GM12878 (cell line): ENCODE results near the gene IGF2BP2. TPM values are rescaled to one million over a fixed set of nuclear protein-coding genes. Genes with fewer than 3 reads are reported as not detected.
"Not testable (repeated sequence)": the region's sequence is repeated elsewhere in the genome, so short reads cannot be mapped to it uniquely, and the experiment has no call there.

Experiments used
- ATAC-seq: fragments of 200-7000 bp; cut with Tn5 transposase; 3 replicates; pipeline ENCODE4 v1.9.1; 2020; ENCODE audit warnings: mild to moderate bottlenecking, moderate library complexity
- BruUV-seq: library from RNA; stranded (reverse); fragments of 400-500 nt; replicated peaks from 2 replicates; lab custom pipeline; 2021; lab: Mats Ljungman, UMichigan
- CTCF ChIA-PET: fragments of 300-600 bp; sonication (Branson Sonifier 250); formaldehyde crosslinking; extraction: SDS; loops from one replicate; lab custom pipeline; 2021; ENCODE audit warnings: inconsistent platforms; lab: Yijun Ruan, JAX
- POLR2A ChIA-PET: fragments of 350-600 bp; formaldehyde crosslinking; extraction: SDS; loops from one replicate; lab custom pipeline; 2021; ENCODE audit warnings: inconsistent platforms; lab: Charles Lee
- RAD21 ChIA-PET: fragments of 300-600 bp; sonication (Branson Sonifier 250); formaldehyde crosslinking; loops from one replicate; lab custom pipeline; 2023; ENCODE audit warnings: antibody characterized with exemption; ENCODE audit not compliant: unreplicated experiment; lab: Charles Lee
- SMC1A ChIA-PET: fragments of 300-600 bp; sonication (Branson Sonifier 250); formaldehyde crosslinking; loops from one replicate; lab custom pipeline; 2023; ENCODE audit not compliant: unreplicated experiment, uncharacterized antibody; lab: Charles Lee
- DNase-seq: peaks from one replicate; pipeline ENCODE4 v3.0.0-alpha.2; 2011; ENCODE audit warnings: low read depth, low spot score
- FAIRE-seq: peaks from 3 replicates; lab custom pipeline; 2011; peaks lifted over from hg19 to GRCh38; lab: Jason Lieb, UNC
- H2AFZ ChIP-seq: 2 replicates; pipeline ENCODE4 v1.6.0; 2011; ENCODE audit warnings: low read depth, low read length, control low read depth; ENCODE audit not compliant: control insufficient read depth
- H3K27ac ChIP-seq: 2 replicates; pipeline ENCODE4 v1.5.1; 2011; ENCODE audit warnings: control low read depth; ENCODE audit not compliant: control insufficient read depth, insufficient read depth
- H3K27me3 ChIP-seq, 2 experiments: replicated peaks in 1 of 2; 2 replicates each; pipeline versions ENCODE4 v1.6.0 to v1.6.1; 2011; ENCODE audit warnings: low read length in 1 of 2; ENCODE audit not compliant: control insufficient read depth in 2 of 2, insufficient read depth in 2 of 2
- H3K36me3 ChIP-seq, 2 experiments: 2 replicates each; pipeline ENCODE4 v1.5.1; 2011; ENCODE audit warnings: low read length in 1 of 2; ENCODE audit not compliant: control insufficient read depth in 2 of 2, insufficient read depth in 2 of 2
- H3K4me1 ChIP-seq: 2 replicates; pipeline ENCODE4 v1.6.1; 2011; ENCODE audit warnings: mild to moderate bottlenecking, low read length, moderate library complexity, mixed read lengths; ENCODE audit not compliant: control insufficient read depth, insufficient read depth
- H3K4me2 ChIP-seq: 2 replicates; pipeline ENCODE4 v1.6.0; 2011; ENCODE audit warnings: control low read depth; ENCODE audit not compliant: control insufficient read depth, insufficient read depth
- H3K4me3 ChIP-seq: fragments of 200-600 bp; sonication (generic); 2 replicates; pipeline ENCODE4 v1.5.1; 2016
- H3K79me2 ChIP-seq: 2 replicates; pipeline ENCODE4 v1.6.0; 2011; ENCODE audit warnings: low read length; ENCODE audit not compliant: control insufficient read depth, insufficient read depth
- H3K9ac ChIP-seq: 2 replicates; pipeline ENCODE4 v1.8.0; 2011; ENCODE audit warnings: low read length, control low read depth, mixed read lengths; ENCODE audit not compliant: control insufficient read depth, insufficient read depth
- H3K9me3 ChIP-seq: replicated peaks from 3 replicates; pipeline ENCODE4 v1.5.1; 2011; ENCODE audit warnings: mild to moderate bottlenecking, low read length; ENCODE audit not compliant: control insufficient read depth, insufficient read depth
- H4K20me1 ChIP-seq: 2 replicates; pipeline ENCODE4 v1.6.0; 2011; ENCODE audit not compliant: control insufficient read depth, insufficient read depth
- CHD4 ChIP-seq: fragments of 200-600 bp; sonication (generic); IDR thresholded peaks from 2 replicates; pipeline ENCODE4 v1.6.1; 2016; ENCODE audit warnings: mild to moderate bottlenecking
- KLF5 ChIP-seq: fragments of 450-650 bp; IDR thresholded peaks from 2 replicates; pipeline ENCODE4 v1.6.1; 2014; ENCODE audit warnings: mild to moderate bottlenecking; ENCODE audit not compliant: partially characterized antibody
- NRF1 ChIP-seq: conservative IDR thresholded peaks from 2 replicates; pipeline ENCODE4 v1.6.1; 2011; ENCODE audit warnings: mild to moderate bottlenecking, low read depth, low read length, improper control_type of control experiment
- ZBTB4 ChIP-seq: fragments of 450-650 bp; formaldehyde crosslinking; IDR thresholded peaks from 2 replicates; pipeline ENCODE4 v1.4.0; 2022; ENCODE audit warnings: mild to moderate bottlenecking, moderate library complexity
- ZNF274 ChIP-seq: IDR thresholded peaks from one replicate; pipeline ENCODE4 v1.8.0; 2011; ENCODE audit not compliant: insufficient read length, insufficient read depth
- WGBS: methylation state at CpG from one replicate; pipeline ENCODE4 v1.1.6; 2016; ENCODE audit warnings: low lambda C conversion rate; ENCODE audit not compliant: insufficient replicate concordance, insufficient coverage; ENCODE audit errors: missing lambda C conversion rate; 5-methylcytosine and 5-hydroxymethylcytosine counted together
- in situ Hi-C: fragments of 300-500 bp; cut with MboI; formaldehyde crosslinking; loops from 9 replicates; pipeline ENCODE4 v1.14.3; 2018; ENCODE audit warnings: mixed read lengths
- intact Hi-C: fragments of 100-400 bp; cut with micrococcal nuclease; formaldehyde crosslinking; loops from one replicate; pipeline ENCODE4 v1.14.2; 2022; ENCODE audit not compliant: unreplicated experiment
- polyA plus RNA-seq, 11 experiments: library from polyadenylated mRNA; depleted of rRNA in 4 of 11; unstranded in 6 of 11; stranded (reverse) in 5 of 11; fragments of >200 nt; fragmentation: Nextera tagmentation in 4 of 11; fragmentation: Illumina TruSeq in 1 of 11; extraction: Ambion mirVana in 4 of 11; extraction: Trizol in 1 of 11; gene quantifications; 1 replicate in 1 of 11; 2 replicates in 10 of 11; pipeline versions ENCODE4 v1.2.1 to v1.2.3, GENCODE V29; 2011 to 2016; ENCODE audit warnings: inconsistent platforms in 2 of 11, missing spikeins in 2 of 11, low read depth in 1 of 11
- total RNA-seq, 4 experiments: library from RNA; depleted of rRNA in 3 of 4; stranded (reverse); fragments of >200 nt in 3 of 4; fragmentation: Illumina TruSeq in 1 of 4; extraction: Trizol in 1 of 4; gene quantifications; 2 replicates each; pipeline versions ENCODE4 v1.2.1 to v1.2.3, GENCODE V29; 2013 to 2021

IGF2BP2 gene
- total and polyA plus RNA-seq, 10 of the 15 experiments (the other 5 are each of a cell fraction or from before 2014, with no cell fraction given): 0.25 to 0.72 TPM; not detected in 8

GRCh38 chr3:185640308-185640707 is 184.5 kb downstream of the IGF2BP2 start:
- H3K4me2 ChIP-seq: no peak overlapping the region
- no peak overlapping the region for H3K27ac ChIP-seq
- no peaks in the 10 kb centered on the region for H3K79me2 ChIP-seq
- H2AFZ ChIP-seq: no peak overlapping the region
- 76% methylated on average over 2 of the region's 2 CpGs for WGBS
- no peaks in the 10 kb centered on the region for H3K27me3 ChIP-seq
- H3K9me3 ChIP-seq: no peaks in the 10 kb centered on the region
- no peak for DNase-seq
- no peak for FAIRE-seq
- in situ Hi-C loops: no loop called here
- no TSS peak for BruUV-seq
- no peak overlapping the region for H3K9ac ChIP-seq
- H3K4me3 ChIP-seq: no peak overlapping the region
- SMC1A ChIA-PET: no interaction called here
- no peaks in the 10 kb centered on the region for H3K36me3 ChIP-seq
- no peak for ATAC-seq
- no peaks in the 10 kb centered on the region for H4K20me1 ChIP-seq
- RAD21 ChIA-PET: no interaction called here
- POLR2A ChIA-PET: no interaction called here
- CTCF ChIA-PET: interaction anchor here (1.3 kb wide), 1 partner anchor 37 kb away, joined by 4 read pairs; no protein-coding TSS in a partner anchor
- TF ChIP-seq ZBTB4 (CRISPR knock-in tag) (no peak), KLF5 (no peak)
- TF ChIP-seq, all 136 proteins: peak for 0
- intact Hi-C loops: no loop called here
- H3K4me1 ChIP-seq: no peaks in the 10 kb centered on the region

DNA sequence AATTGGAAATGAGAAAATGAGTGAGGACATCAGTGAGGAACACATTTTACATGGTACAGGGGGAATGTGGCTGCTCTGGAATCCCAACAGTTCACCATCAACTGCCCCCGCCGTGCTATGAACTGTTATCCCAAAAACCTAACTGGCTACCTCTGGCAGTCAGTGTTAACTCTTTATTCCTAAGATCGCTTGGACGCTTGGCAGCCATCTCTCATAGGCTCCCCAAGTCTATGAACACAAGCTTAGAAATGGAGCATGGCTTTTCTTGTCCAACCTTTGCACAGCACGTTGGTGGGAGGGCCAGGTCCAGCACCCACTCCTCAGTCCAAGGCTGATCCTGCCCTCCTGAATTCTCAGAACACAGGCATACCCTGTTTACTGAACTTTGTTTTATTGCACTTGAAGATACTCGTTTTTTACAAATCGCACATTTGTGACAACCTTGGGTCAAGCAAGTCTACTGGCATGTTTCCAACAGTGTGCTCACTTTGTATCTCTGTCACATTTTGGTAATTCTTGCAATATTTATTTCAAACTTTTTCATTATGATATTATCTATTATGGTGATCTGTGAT is 185.1 kb downstream of the IGF2BP2 start:
- H3K27me3 ChIP-seq: no peaks in the 10 kb centered on the region
- H3K27ac ChIP-seq: no peak overlapping the region
- ChIA-PET SMC1A (no interaction called here), CTCF (interaction anchor here (1.3 kb wide), 1 partner anchor 38 kb away, joined by 4 read pairs; no protein-coding TSS in a partner anchor), RAD21 (no interaction called here), POLR2A (no interaction called here)
- no peak overlapping the region for H3K9ac ChIP-seq
- in situ Hi-C loops (no loop called here), intact Hi-C loops (no loop called here)
- no TSS peak for BruUV-seq
- H3K4me3 ChIP-seq: no peak overlapping the region
- H3K36me3 ChIP-seq: no peaks in the 10 kb centered on the region
- H3K4me1 ChIP-seq: no peaks in the 10 kb centered on the region
- H3K79me2 ChIP-seq: no peaks in the 10 kb centered on the region
- FAIRE-seq (no peak), ATAC-seq (no peak), DNase-seq (no peak)
- WGBS: 70% methylated on average over 7 of the region's 7 CpGs
- H3K4me2 ChIP-seq: no peak overlapping the region
- no peaks in the 10 kb centered on the region for H3K9me3 ChIP-seq
- no peak for TF ChIP-seq NRF1
- TF ChIP-seq CHD4: no peak
- TF ChIP-seq ZNF274: no peak
- no peak overlapping the region for H2AFZ ChIP-seq
- no peaks in the 10 kb centered on the region for H4K20me1 ChIP-seq

DNA sequence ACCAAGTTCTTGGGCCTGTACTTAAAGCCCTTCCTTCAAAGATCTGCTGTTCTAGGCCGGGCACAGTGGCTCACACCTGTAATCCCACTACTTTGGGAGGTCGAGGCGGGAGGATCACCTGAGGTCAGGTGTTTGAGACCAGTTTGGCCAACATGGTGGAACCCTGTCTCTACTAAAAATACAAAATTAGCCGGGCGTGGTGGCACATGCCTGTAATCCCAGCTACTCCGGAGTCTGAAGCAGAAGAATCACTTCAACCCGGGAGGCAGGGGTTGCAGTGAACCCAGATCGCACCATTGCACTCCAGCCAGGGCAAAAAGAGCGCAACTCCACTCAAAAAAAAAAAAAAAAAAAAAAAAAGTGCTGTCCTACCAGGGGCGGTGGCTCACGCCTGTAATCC is 186.2 kb downstream of the IGF2BP2 start:
- H3K9me3 ChIP-seq, RAD21 ChIA-PET, CTCF ChIA-PET, H3K4me2 ChIP-seq, H4K20me1 ChIP-seq, FAIRE-seq, DNase-seq, H3K36me3 ChIP-seq, H3K27me3 ChIP-seq, H3K27ac ChIP-seq, H3K79me2 ChIP-seq, H3K4me3 ChIP-seq, ATAC-seq, H3K4me1 ChIP-seq, intact Hi-C loops, POLR2A ChIA-PET, H2AFZ ChIP-seq, H3K9ac ChIP-seq, BruUV-seq, in situ Hi-C loops: not testable (repeated sequence)
- 47% methylated on average over 10 of the region's 11 CpGs for WGBS
- SMC1A ChIA-PET: interaction anchor here (0.7 kb wide), 1 partner anchor 259 kb away, joined by 3 read pairs; no protein-coding TSS in a partner anchor
